Measurements from ENCODE around the gene SMG6.

Gene SMG6

GRCh38 chr17:2223617-2223927 is 80.0 kb downstream of the SMG6 start:
- TF ChIP-seq CTCF (IDR thresholded peaks at IDR 0.05; ENCODE audit: extremely low read depth, missing control alignments) = no peak
- DNase-seq (ENCODE audit: low spot score) = no peak

- peak; percentile 38 for DNase-seq (ENCODE audit: low spot score)
- TF ChIP-seq CTCF (IDR thresholded peaks at IDR 0.05; ENCODE audit: extremely low read depth, missing control alignments) = no peak
These were observed 80.5 kb downstream of the SMG6 start for GRCh38 chr17:2222901-2223616.

GRCh38 chr17:2222301-2222700 is 81.3 kb downstream of the SMG6 start:
- no peak for TF ChIP-seq CTCF (IDR thresholded peaks at IDR 0.05; ENCODE audit: extremely low read depth, missing control alignments)
- peak; percentile 48 for DNase-seq (ENCODE audit: low spot score)

- no peak for TF ChIP-seq CTCF (IDR thresholded peaks at IDR 0.05; ENCODE audit: extremely low read depth, missing control alignments)
- no peak for DNase-seq (ENCODE audit: low spot score)
These were observed 85.2 kb downstream of the SMG6 start for GRCh38 chr17:2218426-2218825.

- no peak for TF ChIP-seq CTCF (IDR thresholded peaks at IDR 0.05; ENCODE audit: extremely low read depth, missing control alignments)
- DNase-seq (ENCODE audit: low spot score) = peak; percentile 76
These were observed 87.8 kb downstream of the SMG6 start for GRCh38 chr17:2215616-2216364.

- no peak for TF ChIP-seq CTCF (IDR thresholded peaks at IDR 0.05; ENCODE audit: extremely low read depth, missing control alignments)
- no peak for DNase-seq (ENCODE audit: low spot score)
These were observed 88.5 kb downstream of the SMG6 start for GRCh38 chr17:2214929-2215615.

All from GM20000 (cell line).